Left lobe of liver (tissue), 2 donors: ENCODE results near the gene CFAP20. TPM values are rescaled to one million over a fixed set of nuclear protein-coding genes. Genes with fewer than 3 reads are reported as not detected.

ENCODE experiments used
- ATAC-seq: fragments of 200-7000 bp; cut with Tn5 transposase; one replicate; pipeline ENCODE4 v1.9.1; 2020; ENCODE audit warnings: mild to moderate bottlenecking, moderate library complexity
- DNase-seq: peaks from one replicate; pipeline ENCODE4 v3.0.0-alpha.2; 2020; ENCODE audit warnings: low spot score
- total RNA-seq: library from RNA; stranded (reverse); gene quantifications from one replicate; pipeline ENCODE4 v1.2.1, GENCODE V29; 2021
- donor health status: DM: no; HTN: no; CAD: no; lungs with moderate emphysema.
- donor health status: DM: no; HTN: yes; CAD: no.

The CFAP20 gene
- 19.2 TPM for total RNA-seq

DNA sequence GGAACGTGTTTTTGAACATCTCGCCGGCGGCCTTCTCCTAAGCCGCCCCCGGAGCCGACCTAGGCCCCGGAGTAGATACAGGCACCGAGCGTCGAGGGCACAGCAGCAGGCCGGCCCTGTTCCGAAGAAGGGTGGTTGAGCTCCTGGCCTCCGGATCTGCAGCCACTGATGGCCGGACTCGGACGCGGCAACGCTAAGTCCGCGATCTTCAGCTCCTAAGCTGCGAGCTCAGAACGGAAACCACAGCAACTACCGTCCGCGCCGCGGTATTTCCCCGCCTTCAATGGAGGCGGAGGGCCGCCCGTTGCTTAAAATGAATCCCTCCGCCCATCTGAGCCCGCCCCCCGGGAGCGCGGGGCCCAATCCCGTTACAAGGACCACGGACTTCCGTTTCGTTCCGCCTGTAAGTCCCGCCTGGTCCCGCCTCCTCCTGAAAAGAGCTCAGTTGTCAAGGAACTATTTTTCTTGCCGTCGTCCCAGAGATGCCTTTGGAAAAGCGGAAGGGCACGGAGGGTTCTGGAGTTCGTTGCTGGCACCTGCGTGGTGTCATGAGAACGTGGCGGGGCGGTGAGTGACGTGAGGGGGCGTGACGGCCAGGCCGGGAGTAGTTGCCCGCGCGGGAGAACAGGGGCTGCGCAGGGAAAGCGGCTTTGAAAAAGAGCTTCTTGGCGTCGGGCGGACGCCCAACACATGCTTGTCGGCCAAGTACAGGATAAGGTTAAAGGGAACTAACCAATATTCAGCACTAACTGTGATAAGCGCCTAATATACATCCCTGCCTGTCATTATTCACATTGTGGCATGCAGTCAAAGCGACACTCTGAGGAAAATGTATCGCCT is at the start of gene CFAP20:
Gene CFAP20 (minus strand): TSS at position 285 of the 840 bp plus-strand sequence. CDS start 266 bp downstream, at position 19.
- DNase-seq: peak; percentile 99
- ATAC-seq: peak; percentile 89

DNA sequence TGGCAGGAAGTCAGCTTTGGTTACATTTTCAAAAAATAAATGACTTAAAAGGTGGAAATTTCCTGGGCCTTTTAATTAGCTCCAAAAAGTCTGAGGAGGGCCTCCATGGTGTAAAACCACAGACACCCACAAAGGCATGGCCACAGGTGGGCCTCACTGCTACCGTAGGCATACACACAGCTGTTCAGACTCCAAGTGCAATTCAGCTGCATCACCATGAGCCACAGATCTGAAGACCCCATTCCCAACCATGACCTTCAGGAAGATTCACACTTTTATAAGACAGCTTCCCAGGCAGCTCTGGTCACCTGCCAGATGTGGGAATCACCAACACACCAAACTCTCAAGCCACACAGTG is 48.2 kb upstream of the CFAP20 start:
- ATAC-seq (no peak), DNase-seq (no peak)

DNA sequence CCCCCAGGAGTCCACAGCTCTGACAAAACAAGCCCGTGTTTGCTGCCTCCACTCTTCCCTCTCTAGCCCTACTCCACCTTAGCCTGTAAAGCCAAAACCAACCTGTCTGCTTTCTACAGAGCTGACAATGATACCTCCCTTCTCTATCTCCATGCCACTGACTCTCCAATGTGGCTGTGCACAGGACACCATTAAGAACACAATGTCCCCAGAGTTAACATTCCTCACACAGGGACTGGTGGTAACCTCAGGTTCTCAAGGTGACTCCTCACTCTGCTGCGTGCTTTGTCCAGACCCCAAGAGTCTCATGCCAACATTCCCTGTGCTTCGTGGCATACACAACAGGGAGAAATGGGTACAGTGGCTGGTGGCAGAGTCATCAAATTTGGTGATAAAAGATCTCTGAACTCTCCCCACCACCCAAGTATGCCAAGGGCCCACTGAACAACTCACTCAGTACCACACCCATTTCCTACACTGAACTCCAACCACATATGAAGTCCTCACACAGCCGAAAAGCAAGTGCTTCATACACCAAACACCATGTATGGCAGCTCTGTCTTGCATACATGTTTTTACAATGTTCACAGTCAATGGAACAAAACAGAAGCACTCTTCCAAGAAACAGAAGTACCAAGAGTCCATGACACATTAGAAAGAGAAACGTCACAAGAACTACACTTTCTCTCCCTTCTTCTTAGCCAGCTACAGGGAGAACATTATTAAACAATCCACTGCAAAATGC is 47.6 kb upstream of the CFAP20 start:
- no peak for ATAC-seq

DNA sequence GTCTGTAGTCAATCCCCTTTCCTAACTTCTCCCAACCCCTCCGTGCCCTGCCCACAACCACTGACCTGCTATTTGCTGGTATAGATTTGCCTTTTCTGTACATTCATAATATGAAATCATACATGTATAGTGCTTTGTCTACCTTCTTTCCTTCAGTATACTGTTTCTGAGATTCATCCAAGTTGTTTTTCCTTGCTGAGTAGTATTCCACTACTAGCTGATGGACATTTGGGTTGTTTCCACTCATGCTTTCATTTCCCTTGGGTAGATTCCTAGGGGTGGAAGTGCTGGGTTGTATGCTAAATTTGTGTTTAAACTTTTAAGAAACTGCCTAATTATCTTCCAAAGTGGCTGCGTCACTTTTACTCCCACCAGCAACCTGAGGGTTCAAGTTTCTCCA is 41.0 kb upstream of the CFAP20 start:
- ATAC-seq (no peak), DNase-seq (no peak)

More for the DNA sequence above, 47.6 kb upstream of the CFAP20 start:
- DNase-seq: no peak

DNA sequence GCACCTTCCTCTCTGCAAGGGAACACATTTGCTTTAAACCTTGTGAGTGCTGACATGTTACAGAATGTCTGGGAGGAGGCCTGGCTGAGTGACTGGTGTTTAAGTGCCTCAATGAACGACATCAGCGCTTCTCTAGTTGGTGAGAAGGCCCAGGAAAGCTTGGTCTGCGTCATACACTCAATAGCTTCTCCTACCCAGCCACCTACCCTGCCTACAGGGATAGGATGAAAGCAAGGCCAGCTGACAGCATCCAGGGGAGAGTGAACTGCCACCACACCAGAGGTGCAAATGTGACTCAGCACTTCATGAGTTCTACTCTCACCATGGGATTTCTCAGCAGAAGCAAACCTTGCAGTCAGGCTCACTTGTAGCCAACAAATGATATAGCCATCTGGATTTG is 31.7 kb upstream of the CFAP20 start:
- ATAC-seq: no peak
- DNase-seq: no peak

DNA sequence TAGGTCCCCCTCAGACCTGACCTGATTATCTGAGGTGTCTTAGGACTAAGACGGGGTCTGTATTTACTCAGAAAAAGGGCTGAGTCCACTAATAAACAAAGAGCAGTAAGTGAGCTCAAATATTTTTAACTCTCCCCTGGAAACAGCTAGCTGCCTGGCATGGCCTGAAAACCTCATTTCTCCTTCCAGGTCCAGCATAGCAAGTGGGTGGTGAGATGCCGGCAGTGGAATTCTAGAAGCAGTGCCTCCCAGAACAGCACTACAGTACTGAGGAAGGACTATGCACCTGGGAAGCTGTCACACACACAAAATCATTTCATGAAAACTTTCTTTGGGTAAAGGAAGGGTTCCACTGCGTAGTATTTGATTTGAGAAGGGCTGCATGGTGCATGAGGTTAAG is 29.5 kb upstream of the CFAP20 start:
- DNase-seq (no peak), ATAC-seq (no peak)

DNA sequence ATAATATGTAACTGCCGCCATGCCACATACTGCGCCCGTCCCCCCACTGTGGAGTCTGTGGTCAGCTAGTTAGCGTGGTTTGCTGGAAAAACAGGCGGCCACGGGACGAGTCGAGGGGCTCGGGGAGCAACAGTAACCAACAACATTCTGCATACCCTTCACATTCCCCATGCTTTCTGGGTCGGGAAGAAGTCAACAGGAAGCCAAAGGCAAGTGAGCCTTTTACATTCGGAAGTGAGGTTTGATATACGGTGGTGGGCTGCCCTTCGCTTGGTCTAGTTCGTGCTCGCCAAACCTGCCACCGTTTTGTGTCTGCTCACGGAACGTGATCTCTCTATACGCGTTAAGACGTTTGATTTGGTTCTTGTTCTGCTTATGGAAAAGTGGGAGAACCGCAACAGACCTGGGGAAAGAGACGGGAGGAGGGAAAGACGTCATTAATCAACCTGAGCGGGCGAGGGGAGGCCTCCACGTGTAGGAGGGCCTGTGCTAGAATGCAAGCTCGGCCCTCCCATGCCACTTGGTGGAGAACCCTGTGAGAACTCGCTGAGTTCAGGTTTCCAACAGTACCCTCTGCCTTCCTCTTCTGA is 28.9 kb upstream of the CFAP20 start:
- ATAC-seq (no peak), DNase-seq (no peak)

DNA sequence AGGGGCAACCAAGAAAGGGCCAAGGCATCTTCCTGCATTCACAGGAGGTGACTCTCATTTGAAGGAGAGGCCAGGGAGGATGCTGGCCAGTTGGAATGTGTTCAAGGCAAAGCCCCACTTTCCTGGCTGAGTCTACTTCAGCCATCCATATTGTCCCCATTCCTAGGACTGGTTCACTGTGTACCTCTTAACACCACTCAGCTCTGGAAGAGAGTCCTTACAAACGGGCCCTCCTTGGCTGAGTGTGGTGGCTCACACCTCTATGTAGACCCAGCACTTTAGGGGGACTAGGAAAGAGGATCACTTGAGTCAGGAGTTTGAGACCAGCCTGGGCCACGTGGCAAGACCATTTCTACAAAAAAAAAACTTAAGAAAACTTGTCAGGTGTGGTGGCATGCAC is 28.1 kb upstream of the CFAP20 start:
- DNase-seq (no peak), ATAC-seq (no peak)

DNA sequence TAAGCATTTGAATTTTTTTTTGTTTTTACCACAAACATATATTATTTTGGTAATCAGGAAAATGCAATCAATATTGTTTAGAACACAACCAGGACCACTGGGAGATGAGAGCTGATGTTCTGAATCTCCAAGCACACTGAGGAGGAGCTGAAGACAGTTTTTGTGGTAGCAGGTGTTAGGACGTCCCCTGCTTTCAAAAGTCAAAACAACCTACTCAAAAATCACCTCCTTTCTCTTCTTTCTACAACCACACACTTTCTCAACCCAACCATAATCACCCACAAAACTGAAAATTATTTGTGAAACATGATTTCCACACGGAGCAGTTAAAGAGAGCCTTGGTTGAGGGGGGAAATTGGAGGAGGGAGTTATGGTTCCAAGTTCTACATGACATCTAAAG is 26.7 kb upstream of the CFAP20 start:
- ATAC-seq: no peak
- DNase-seq: no peak

DNA sequence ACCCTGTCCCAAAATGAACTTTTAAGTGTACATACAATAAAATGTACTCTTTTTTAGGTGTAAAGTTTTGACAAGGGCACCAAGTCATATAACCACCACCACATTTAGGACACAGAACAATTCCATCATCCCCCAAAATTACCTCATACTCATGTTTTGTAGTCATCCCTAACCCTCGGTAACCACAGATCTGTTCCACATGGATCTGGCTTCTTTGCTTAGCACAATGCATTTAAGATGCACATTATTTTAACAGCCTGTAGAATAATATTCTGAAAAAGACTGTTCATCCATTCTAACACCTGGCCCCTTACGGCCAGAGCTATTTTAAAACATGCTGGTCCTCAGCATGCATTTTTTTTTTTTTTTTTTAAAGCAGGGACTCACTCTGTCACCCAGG is 25.2 kb upstream of the CFAP20 start:
- DNase-seq: no peak
- ATAC-seq: no peak

DNA sequence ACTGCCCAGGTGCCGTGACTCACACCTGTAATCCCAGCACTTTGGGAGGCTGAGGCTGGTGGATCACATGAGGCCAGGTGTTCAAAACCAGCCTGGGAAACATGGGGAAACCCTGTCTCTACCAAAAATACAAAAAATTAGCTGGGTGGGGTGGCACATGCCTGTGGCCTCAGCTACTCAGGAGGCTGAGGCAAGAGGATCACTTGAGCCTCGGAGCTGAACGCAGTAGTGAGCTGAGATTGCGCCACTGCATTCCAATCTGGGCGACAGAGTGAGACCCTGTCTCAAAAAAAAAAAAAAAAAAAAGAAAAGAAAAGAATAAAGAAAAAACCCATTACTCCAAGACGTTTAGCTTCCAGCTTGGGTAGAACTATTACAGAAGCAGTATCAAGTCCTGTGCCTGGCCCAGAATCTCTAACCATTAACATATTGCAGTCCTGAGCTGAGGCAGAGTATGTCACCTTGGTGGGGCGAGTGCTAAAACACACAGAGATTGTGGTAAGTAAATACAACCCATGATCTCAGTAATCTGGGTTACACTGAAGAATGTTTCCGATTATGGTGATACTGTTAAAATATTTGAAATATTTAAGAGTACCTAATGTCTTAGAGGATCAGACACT is 23.2 kb upstream of the CFAP20 start:
- no peak for DNase-seq
- ATAC-seq: no peak

DNA sequence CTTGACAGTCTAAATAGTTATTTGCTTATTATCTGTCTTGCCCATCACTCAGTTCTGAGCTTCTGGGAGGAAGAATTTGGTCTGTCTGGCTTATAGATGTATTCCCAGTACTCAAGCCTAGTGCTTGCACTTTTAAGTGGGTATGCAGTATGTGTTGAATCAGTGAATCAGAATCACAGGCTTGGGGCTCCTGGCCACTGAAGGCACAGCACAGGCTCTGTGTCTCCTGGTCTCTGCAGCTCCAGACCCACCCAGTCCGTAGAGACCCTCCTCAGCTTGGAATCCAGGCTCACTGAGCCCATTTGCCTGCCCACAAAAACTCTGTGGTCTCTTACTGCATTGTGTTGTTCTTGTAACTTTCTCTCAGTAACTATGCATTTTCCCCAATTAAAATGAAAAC is 19.3 kb upstream of the CFAP20 start:
- no peak for DNase-seq
- no peak for ATAC-seq

DNA sequence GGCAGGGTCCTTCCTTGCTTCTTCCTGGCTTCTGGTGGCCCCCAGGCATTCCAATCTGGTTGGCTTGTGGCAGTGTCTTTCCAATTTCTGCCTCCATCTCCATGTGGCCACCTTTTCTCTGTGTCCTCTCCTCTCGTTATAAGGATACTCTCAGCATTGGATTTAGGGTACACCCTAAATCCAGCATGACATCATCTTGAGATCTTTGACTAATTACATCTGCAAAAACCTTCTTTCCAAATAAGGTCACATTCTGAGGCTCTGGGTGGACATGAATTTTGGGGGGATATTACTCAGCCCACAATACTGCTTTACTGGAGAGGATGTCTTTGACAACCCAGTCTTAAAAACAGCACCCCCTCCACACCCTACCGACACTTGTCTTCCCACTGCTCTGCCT is 18.9 kb upstream of the CFAP20 start:
- DNase-seq (no peak), ATAC-seq (no peak)

DNA sequence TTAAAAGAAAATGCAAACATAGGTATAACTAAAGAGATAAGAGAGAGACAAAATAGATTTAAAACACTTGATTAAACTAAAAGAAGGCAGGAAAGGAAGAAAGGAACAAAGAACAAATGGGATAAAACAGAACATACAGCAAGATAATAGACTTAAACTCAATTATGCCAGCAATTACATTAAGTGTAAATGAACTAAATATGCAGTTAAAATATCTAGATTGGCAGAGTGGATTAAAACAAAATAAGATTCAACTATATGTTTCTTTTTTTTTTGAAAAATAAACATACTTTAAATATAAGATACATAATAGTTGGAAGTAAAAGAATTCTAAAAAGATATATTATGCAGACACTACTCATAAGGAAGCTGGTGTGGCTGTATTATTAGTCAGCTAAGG is 9.7 kb upstream of the CFAP20 start:
- DNase-seq: no peak
- ATAC-seq: no peak

DNA sequence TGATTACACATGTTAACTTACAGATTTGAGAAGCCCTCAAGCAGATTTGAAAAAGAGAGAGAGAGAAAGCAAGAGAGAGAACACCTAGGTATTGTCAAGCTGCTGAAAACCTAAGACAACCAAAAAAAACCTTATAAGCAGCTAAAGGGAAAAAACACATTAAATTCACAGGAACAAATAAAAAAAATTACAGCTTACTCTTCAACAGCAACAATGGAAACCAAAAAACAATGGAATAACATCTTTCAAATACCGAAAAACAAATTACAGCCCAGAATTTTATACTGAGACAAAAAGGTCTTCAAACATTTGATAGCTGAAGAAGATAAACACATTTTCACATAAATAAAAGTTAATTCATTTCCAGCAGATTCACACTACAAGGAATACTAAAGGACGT is 8.4 kb upstream of the CFAP20 start:
- DNase-seq: no peak
- no peak for ATAC-seq

DNA sequence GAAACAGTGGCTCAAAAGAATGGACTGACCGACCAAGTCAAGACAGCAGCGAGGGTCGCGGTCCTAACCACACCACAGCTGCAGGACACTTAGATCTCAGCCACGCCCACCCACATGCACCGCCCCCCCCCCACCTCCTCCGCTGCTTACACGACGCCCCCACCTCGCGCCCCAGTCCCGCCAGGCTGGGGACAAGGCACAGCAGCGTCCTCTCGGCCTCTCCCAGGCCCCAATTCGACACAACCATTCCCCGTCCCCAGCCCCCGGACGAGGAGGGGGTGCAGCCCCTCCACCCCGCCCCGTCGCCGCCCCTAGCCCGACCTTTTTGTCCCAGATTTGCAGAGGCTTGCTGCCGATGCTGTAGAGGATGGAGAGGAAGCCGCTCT is 477 bp downstream of the CFAP20 start:
- ATAC-seq (peak; percentile 14), DNase-seq (peak; percentile 47)

DNA sequence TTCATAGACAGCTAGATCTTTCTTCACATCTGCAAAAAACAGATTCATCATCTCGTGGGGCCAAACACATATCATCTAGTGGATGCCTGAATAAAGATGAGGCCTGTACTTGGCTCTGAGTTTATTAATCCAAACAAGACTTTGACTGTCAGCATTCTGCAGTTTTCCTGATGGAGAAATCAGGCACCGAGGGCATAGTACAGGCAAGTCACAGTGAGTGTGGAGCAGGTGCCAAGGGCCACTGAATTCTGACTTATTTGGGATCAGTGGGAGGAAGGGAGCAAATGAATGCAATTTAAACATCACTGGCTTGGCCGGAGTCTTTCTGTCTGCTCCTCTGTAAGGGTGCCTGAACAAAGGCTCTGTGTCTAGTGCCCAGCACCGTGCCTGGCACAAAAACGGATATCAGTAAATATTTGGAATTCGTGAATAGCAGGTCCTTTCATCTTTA is 975 bp downstream of the CFAP20 start:
- DNase-seq: peak; percentile 91
- ATAC-seq: peak; percentile 65

DNA sequence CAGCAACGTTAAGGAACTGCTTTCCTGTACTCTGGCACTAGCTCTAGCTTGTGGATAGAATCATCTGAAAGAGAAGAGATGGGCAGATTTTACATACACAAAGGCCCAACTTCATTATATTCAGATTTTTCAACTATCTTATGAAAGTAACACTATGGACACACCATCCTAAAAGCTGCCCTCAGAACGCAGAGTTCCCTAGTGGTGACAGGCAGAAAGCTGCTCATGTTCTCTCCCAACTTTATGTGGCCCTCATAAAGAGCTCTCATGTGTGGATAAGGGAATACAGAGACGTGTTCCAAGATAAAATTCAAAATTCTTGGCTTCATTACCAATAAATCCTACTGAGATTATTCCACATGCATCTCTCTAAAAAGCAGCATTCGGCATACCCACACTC is 1.5 kb downstream of the CFAP20 start:
- ATAC-seq (no peak), DNase-seq (no peak)

DNA sequence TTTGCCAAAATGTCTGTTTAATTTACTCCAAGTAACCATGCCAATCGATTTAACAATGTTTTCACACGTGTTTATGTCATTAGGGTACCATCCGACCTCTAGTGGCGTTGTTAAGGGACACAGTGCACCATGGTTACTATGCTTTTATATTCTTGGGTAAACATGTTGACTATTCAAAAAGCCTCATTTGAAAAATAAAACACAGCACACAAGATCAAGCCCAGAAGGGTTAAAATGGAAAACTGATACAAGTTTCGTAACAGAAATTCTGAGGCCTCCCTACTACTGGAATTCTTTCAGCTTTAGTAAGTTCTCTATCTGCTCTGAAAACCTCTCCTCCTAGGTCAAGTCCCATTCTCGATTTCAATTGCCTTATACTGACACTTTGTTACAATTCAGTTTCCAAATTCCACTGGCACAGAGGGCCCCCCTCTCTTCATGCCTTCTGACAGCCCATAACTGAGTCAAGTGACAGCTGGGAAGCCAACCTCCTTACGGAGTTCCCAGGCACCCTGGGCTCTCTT is 2.1 kb downstream of the CFAP20 start:
- ATAC-seq (peak; percentile 28), DNase-seq (no peak)

DNA sequence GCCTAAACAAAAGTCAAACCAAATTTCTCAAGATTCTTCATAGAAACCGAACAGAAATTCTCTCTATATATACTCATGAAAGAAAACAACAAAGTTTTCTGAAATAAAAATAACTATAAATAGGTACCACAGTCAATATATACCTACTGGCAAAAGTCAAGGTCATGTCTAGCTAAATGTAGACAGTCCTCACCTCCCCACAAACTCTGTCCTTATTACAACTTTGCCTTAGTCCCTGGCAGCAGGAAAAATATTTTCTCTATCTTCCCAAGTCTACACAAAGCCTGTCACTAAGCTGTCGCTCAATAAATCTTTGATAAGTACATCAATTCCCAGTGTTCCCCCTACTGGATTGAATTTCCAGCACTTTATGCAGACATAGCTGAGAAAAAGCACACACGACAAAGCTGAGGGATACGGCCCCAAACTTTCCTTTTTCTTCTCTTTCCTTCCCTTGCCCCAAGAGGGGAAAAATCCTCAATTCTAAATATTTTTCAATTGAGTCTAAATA is 2.7 kb downstream of the CFAP20 start:
- ATAC-seq (no peak), DNase-seq (no peak)

DNA sequence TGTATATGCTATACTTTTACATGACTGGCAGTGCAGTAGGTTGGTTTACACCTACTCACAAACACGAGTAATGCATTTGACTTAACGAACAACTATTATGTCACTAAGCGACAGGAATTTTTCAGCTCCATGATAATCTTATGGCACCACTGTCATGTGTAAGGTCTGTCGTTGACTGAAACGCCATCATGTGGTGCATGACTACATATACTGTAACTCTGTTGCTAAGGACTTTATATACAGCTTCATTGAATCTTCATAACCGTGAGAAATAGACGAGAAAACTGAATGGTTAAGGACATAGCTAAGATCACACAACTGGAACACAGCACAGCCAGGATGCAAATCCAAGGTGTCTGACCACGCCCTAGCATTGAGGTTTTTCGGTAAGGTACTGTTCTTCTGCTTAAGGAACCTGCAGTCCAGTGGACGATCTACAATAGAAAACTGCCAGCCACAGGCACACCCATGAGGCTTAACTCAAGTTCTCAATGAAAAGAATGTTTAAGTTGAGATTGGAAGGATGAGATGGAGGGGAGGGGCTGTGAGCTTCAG is 3.3 kb downstream of the CFAP20 start:
- ATAC-seq (no peak), DNase-seq (no peak)
